T-cell (primary cell): ENCODE data around the gene TEX11. TPM values are rescaled to one million over a fixed set of nuclear protein-coding genes. Genes with fewer than 3 reads are reported as not detected.

ENCODE experiments used
- ATAC-seq, 4 experiments: fragments of 200-7000 bp in 3 of 4; fragments of 150-1000 bp in 1 of 4; cut with Tn5 transposase; replicated peaks in 1 of 4; 1 replicate in 3 of 4; 2 replicates in 1 of 4; pipeline ENCODE4 v1.10.0; 2021; ENCODE audit warnings: moderate library complexity in 3 of 4, mild to moderate bottlenecking in 2 of 4, moderate number of reproducible peaks in 1 of 4
- CTCF ChIA-PET, 2 donors: fragments of 300-600 bp; sonication (Branson Sonifier 250); formaldehyde crosslinking; loops; one replicate each; lab custom pipeline; 2022; ENCODE audit warnings: antibody characterized with exemption in 2 of 2; lab: Charles Lee
- POLR2A ChIA-PET, 2 donors: fragments of 300-600 bp; sonication (Branson Sonifier 250); formaldehyde crosslinking; loops; one replicate each; lab custom pipeline; 2022; ENCODE audit warnings: antibody characterized with exemption in 2 of 2; lab: Charles Lee
- DNase-seq, 35 experiments: peaks; one replicate each; pipeline versions ENCODE4 v3.0.0 to v3.0.0-alpha.2; 2013 to 2023
- H3K27ac ChIP-seq: one replicate; pipeline ENCODE4 v1.5.1; 2013; ENCODE audit warnings: low read length
- H3K27me3 ChIP-seq, 2 experiments: replicated peaks in 1 of 2; 1 replicate in 1 of 2; 2 replicates in 1 of 2; pipeline versions ENCODE4 v1.6.1 to v1.7.0; 2013; ENCODE audit warnings: low read length in 1 of 2, mixed read lengths in 1 of 2; ENCODE audit not compliant: control insufficient read depth in 2 of 2, insufficient read depth in 2 of 2; ENCODE audit errors: extremely low read depth in 1 of 2
- H3K36me3 ChIP-seq, 2 donors: 1 replicate in 1 of 2; 2 replicates in 1 of 2; pipeline versions ENCODE4 v1.6.1 to v1.7.0; 2013; ENCODE audit warnings: low read length in 1 of 2; ENCODE audit not compliant: control insufficient read depth in 2 of 2, insufficient read depth in 1 of 2; ENCODE audit errors: extremely low read depth in 1 of 2
- H3K4me1 ChIP-seq, 2 experiments: 1 replicate in 1 of 2; 2 replicates in 1 of 2; pipeline versions ENCODE4 v1.6.1 to v1.7.0; 2013; ENCODE audit warnings: low read length in 2 of 2, mixed read lengths in 1 of 2; ENCODE audit not compliant: insufficient read depth in 2 of 2, control insufficient read depth in 1 of 2; ENCODE audit errors: extremely low read depth in 1 of 2
- H3K4me3 ChIP-seq, 2 donors: 1 replicate in 1 of 2; 2 replicates in 1 of 2; pipeline versions ENCODE4 v1.5.1 to v1.7.0; 2013; ENCODE audit warnings: mild to moderate bottlenecking in 2 of 2, low read length in 1 of 2, moderate library complexity in 1 of 2; ENCODE audit not compliant: control insufficient read depth in 1 of 2; ENCODE audit errors: extremely low read depth in 1 of 2
- H3K9me3 ChIP-seq: 2 replicates; pipeline ENCODE4 v1.7.0; 2013
- H3K27ac Mint-ChIP-seq, 2 donors: one replicate each; pipeline ENCODE4 v1.8.0; 2020 to 2021; ENCODE audit warnings: mild to moderate bottlenecking in 2 of 2, mixed read lengths in 2 of 2
- H3K27me3 Mint-ChIP-seq, 2 donors: one replicate each; pipeline ENCODE4 v1.8.0; 2021 to 2022; ENCODE audit warnings: mixed read lengths in 2 of 2
- H3K36me3 Mint-ChIP-seq: one replicate; pipeline ENCODE4 v1.8.0; 2021; ENCODE audit warnings: mixed read lengths
- H3K4me1 Mint-ChIP-seq, 3 donors: one replicate each; pipeline ENCODE4 v1.8.0; 2020 to 2022; ENCODE audit warnings: mixed read lengths in 3 of 3, mild to moderate bottlenecking in 1 of 3
- H3K4me3 Mint-ChIP-seq, 3 donors: one replicate each; pipeline ENCODE4 v1.8.0; 2020 to 2022; ENCODE audit warnings: mild to moderate bottlenecking in 3 of 3, mixed read lengths in 3 of 3, moderate library complexity in 3 of 3
- H3K9me3 Mint-ChIP-seq, 3 donors: one replicate each; pipeline ENCODE4 v1.8.0; 2020 to 2022; ENCODE audit warnings: mixed read lengths in 3 of 3
- WGBS: methylation state at CpG from one replicate; pipeline ENCODE4 v1.1.5; 2013; ENCODE audit warnings: missing lambda C conversion rate; ENCODE audit not compliant: insufficient coverage; 5-methylcytosine and 5-hydroxymethylcytosine counted together
- total RNA-seq, 35 experiments: library from RNA in 6 of 35; stranded (reverse) in 6 of 35; fragments of 120-200 nt in 1 of 35; gene quantifications; one replicate each; pipeline versions ENCODE4 v1.2.1 to v1.2.4 and lab custom pipeline; 2013 to 2026

TEX11 gene
- total RNA-seq, 5 donors from 2014 or later (not counting 1 experiment from before 2014, with no cell fraction given), result not detected

DNA sequence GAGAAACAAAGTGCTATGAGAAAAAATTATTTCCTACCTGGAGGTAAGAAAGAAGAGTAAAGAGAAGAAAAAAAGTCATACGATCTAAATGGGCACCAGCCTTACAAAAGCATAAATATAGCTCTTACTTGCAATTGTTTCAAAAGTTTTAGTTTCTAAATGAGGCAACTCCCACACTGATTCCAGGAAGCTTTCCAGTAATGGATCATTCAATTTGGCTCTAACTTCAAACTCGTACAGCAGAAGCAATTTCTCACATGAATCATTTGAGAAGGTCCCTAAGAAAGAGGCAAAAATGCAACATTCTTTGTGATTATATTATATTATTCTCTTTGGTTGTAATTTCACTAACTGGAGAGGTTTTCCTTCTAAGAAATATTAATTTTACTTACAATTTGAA lies 354.0 kb downstream of the TEX11 start:
- no peaks in the 10 kb centered on the region for H3K4me1 ChIP-seq
- no peak overlapping the region for H3K4me3 ChIP-seq
- Mint-ChIP-seq H3K27ac (no peak overlapping the region), H3K36me3 (no peaks in the 10 kb centered on the region), H3K4me1 (no peaks in the 10 kb centered on the region), H3K27me3 (peaks cover 0 to 4% of the 10 kb centered on the region in 2 donors), H3K4me3 (no peak overlapping the region), H3K9me3 (peaks cover 0 to 2% (median 0%) of the 10 kb centered on the region in 3 donors)
- CTCF ChIA-PET, result no interaction called here
- no peak for ATAC-seq
- H3K27me3 ChIP-seq, result no peaks in the 10 kb centered on the region
- no peaks in the 10 kb centered on the region for H3K9me3 ChIP-seq
- no peak overlapping the region for H3K27ac ChIP-seq
- H3K36me3 ChIP-seq, result no peaks in the 10 kb centered on the region
- WGBS, result no CpG with 5 or more reads among the region's 2 CpGs
- DNase-seq, result no peak
- POLR2A ChIA-PET, result interaction anchor here in 1 of 2 donors (0.7 kb wide), 1 partner anchor 1450 kb away, joined by 4 read pairs; no protein-coding TSS in a partner anchor

DNA sequence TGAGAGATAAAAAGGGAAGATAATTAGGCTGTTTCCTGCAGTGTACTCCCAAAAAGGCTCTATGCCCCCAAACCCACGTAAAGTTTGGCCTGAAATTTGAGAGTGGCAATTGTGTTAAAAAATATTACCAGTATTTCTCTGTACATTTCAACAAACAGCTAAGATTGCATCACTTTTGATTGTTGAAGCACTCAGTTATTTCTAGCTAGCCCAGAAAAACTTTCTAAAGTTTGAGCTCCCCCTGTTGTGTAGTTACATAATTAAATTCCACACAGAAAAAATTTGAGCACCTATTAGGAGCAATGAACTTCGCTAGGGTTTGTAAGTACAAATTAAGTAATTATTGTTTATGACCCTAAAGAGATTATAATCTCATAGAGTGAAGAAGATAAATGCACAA lies 354.4 kb downstream of the TEX11 start:
- ChIA-PET POLR2A (no interaction called here), CTCF (interaction anchor here in 1 of 2 donors (0.6 kb wide), 1 partner anchor 53 kb away, joined by 4 read pairs; no protein-coding TSS in a partner anchor)
- H3K27ac ChIP-seq, result no peak overlapping the region
- H3K4me3 Mint-ChIP-seq, result no peak overlapping the region
- H3K36me3 ChIP-seq, result no peaks in the 10 kb centered on the region
- H3K27me3 Mint-ChIP-seq, result peaks cover 0 to 4% of the 10 kb centered on the region in 2 donors
- no peaks in the 10 kb centered on the region for H3K36me3 Mint-ChIP-seq
- ATAC-seq (no peak), DNase-seq (peak in 1 of 35 experiments; percentile 0)
- H3K4me3 ChIP-seq, result no peak overlapping the region
- H3K4me1 Mint-ChIP-seq, result no peaks in the 10 kb centered on the region
- H3K9me3 ChIP-seq, result no peaks in the 10 kb centered on the region
- peaks cover 0 to 2% (median 0%) of the 10 kb centered on the region in 3 donors for H3K9me3 Mint-ChIP-seq
- no CpG with 5 or more reads among the region's 2 CpGs for WGBS
- H3K27ac Mint-ChIP-seq, result no peak overlapping the region
- no peaks in the 10 kb centered on the region for H3K27me3 ChIP-seq
- no peaks in the 10 kb centered on the region for H3K4me1 ChIP-seq

DNA sequence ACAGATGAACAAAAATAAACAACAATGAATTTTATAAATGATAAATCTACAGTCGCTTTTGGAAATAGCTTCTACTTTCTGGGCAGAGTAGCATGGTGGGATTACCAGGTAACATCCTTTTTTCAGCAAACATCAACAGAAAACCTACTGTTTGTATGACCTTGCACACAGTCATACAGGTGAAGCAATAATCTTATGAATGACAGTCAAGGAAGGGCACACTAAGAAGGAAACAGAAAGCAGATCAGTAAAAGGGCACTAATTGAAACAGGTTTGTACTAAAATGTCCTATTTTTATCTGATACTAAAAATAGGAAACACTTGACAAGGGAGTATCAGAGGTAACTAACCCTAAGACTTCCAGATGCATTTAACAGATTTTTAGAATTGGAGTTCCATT lies 355.0 kb downstream of the TEX11 start:
- no peak overlapping the region for H3K27ac ChIP-seq
- ATAC-seq, result no peak
- Mint-ChIP-seq H3K9me3 (no peaks in the 10 kb centered on the region), H3K27ac (no peak overlapping the region), H3K36me3 (no peaks in the 10 kb centered on the region), H3K4me3 (no peak overlapping the region), H3K4me1 (no peaks in the 10 kb centered on the region), H3K27me3 (peaks cover 0 to 1% of the 10 kb centered on the region in 2 donors)
- no peak overlapping the region for H3K4me3 ChIP-seq
- CTCF ChIA-PET, result interaction anchor here in 1 of 2 donors (0.6 kb wide), 1 partner anchor 52 kb away, joined by 4 read pairs; no protein-coding TSS in a partner anchor
- POLR2A ChIA-PET, result no interaction called here
- H3K36me3 ChIP-seq, result no peaks in the 10 kb centered on the region
- no CpG with 5 or more reads among the region's 1 CpG for WGBS
- no peak for DNase-seq
- H3K27me3 ChIP-seq, result no peaks in the 10 kb centered on the region
- no peaks in the 10 kb centered on the region for H3K9me3 ChIP-seq
- no peaks in the 10 kb centered on the region for H3K4me1 ChIP-seq

DNA sequence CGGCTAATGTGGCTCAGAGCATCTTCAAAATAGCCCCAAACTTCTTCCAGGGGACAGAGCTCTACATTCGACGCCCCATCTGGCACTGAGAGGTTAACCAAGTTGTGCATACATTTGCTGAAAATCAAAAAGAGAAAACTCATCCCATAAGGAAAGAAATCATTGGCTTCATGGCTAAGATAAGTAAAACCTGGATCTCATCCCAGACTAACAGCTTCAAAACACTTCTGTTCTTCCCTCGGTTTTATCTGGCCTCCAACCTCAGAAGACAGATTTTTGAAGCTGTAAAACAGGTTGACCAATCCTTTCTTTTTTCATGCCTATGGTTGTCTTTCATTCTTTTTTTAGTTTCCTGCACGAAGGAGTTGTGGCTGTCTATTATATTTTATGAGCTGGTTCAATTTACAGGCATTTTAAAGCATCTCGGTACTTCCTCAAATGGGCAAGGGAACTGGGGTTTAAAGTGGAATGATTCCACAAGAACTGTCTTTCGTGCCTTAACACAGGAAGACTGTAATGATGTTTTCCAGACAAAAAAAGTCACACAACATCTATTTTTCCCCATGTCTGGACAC lies 356.3 kb downstream of the TEX11 start:
- ATAC-seq (no peak), DNase-seq (no peak)
- POLR2A ChIA-PET, result no interaction called here
- Histone ChIP-seq H3K36me3 (no peaks in the 10 kb centered on the region), H3K9me3 (no peaks in the 10 kb centered on the region), H3K4me1 (no peaks in the 10 kb centered on the region), H3K27ac (no peak overlapping the region), H3K27me3 (no peaks in the 10 kb centered on the region), H3K4me3 (no peak overlapping the region)
- CTCF ChIA-PET, result no interaction called here
- Mint-ChIP-seq H3K36me3 (no peaks in the 10 kb centered on the region), H3K4me3 (no peak overlapping the region), H3K27me3 (no peaks in the 10 kb centered on the region), H3K4me1 (no peaks in the 10 kb centered on the region), H3K9me3 (no peaks in the 10 kb centered on the region), H3K27ac (no peak overlapping the region)
- 0% methylated on average over 1 of the region's 7 CpGs for WGBS

DNA sequence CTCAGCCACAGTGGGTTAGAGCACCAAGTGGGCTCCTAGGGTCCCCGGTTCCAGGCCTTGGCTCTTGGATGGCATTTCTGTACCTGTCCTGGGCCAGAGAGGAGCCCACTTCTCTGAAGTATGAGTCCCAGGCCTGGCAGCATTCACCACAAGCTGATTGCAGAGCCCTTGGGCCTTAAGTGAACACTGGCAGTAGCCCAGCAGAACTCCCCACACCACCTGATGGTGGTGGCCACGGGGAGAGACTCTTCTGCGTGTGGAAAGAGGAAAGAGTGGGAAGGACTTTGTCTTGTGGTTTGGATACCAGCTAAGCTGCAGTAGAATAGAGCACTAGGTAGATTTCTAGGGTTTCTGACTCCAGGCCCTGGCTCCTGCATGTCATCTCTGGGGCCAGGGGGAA lies 359.1 kb downstream of the TEX11 start:
- H3K4me1 ChIP-seq, result no peaks in the 10 kb centered on the region
- H3K4me1 Mint-ChIP-seq, result no peaks in the 10 kb centered on the region
- H3K4me3 ChIP-seq, result no peak overlapping the region
- H3K36me3 Mint-ChIP-seq, result no peaks in the 10 kb centered on the region
- H3K36me3 ChIP-seq, result no peaks in the 10 kb centered on the region
- H3K27ac ChIP-seq, result no peak overlapping the region
- no peaks in the 10 kb centered on the region for H3K9me3 Mint-ChIP-seq
- ChIA-PET POLR2A (no interaction called here), CTCF (interaction anchor here in 1 of 2 donors (0.6 kb wide), 1 partner anchor 1571 kb away, joined by 5 read pairs; no protein-coding TSS in a partner anchor)
- H3K27me3 ChIP-seq, result no peaks in the 10 kb centered on the region
- no peaks in the 10 kb centered on the region for H3K27me3 Mint-ChIP-seq
- no peak overlapping the region for H3K4me3 Mint-ChIP-seq
- no peak for DNase-seq
- H3K9me3 ChIP-seq, result no peaks in the 10 kb centered on the region
- no peak for ATAC-seq
- H3K27ac Mint-ChIP-seq, result no peak overlapping the region
- WGBS, result 80% methylated on average over 1 of the region's 3 CpGs

DNA sequence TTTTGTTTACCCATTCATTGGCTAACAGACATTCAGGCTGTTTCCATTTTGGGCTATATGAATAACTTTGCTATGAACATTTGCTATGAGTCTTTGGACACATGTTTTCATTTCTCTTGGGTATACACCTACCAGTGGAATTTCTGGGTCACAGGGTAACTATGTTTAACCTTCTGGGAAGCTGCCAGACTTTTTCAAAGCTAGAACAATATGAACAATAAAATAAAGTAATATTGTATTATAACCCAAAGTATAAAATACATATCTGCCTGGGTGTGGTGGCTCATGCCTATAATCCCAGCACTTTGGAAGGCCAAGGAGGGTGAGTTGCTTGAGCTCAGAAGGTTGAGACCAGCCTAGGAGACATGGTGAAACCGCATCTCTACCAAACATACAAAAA lies 373.3 kb downstream of the TEX11 start:
- no peaks in the 10 kb centered on the region for H3K4me1 ChIP-seq
- ChIA-PET CTCF (no interaction called here), POLR2A (no interaction called here)
- no peaks in the 10 kb centered on the region for H3K36me3 ChIP-seq
- no peak overlapping the region for H3K4me3 Mint-ChIP-seq
- H3K9me3 Mint-ChIP-seq, result no peaks in the 10 kb centered on the region
- no peak overlapping the region for H3K4me3 ChIP-seq
- ATAC-seq, result no peak
- no peaks in the 10 kb centered on the region for H3K36me3 Mint-ChIP-seq
- no peaks in the 10 kb centered on the region for H3K9me3 ChIP-seq
- no peak overlapping the region for H3K27ac ChIP-seq
- no peak overlapping the region for H3K27ac Mint-ChIP-seq
- no CpG with 5 or more reads among the region's 1 CpG for WGBS
- no peaks in the 10 kb centered on the region for H3K4me1 Mint-ChIP-seq
- no peaks in the 10 kb centered on the region for H3K27me3 ChIP-seq
- H3K27me3 Mint-ChIP-seq, result peaks cover 6 to 38% of the 10 kb centered on the region in 2 donors
- DNase-seq, result no peak
